ENCODE results near the gene ABCG1.
"Not testable (repeated sequence)": the region's sequence is repeated elsewhere in the genome, so short reads cannot be mapped to it uniquely, and the experiment has no call there.

ABCG1 gene

GRCh38 chr21:42291003-42291750 lies 72.2 kb downstream of the ABCG1 start:
- DNase-seq (ENCODE audit: low spot score): no peak

DNA sequence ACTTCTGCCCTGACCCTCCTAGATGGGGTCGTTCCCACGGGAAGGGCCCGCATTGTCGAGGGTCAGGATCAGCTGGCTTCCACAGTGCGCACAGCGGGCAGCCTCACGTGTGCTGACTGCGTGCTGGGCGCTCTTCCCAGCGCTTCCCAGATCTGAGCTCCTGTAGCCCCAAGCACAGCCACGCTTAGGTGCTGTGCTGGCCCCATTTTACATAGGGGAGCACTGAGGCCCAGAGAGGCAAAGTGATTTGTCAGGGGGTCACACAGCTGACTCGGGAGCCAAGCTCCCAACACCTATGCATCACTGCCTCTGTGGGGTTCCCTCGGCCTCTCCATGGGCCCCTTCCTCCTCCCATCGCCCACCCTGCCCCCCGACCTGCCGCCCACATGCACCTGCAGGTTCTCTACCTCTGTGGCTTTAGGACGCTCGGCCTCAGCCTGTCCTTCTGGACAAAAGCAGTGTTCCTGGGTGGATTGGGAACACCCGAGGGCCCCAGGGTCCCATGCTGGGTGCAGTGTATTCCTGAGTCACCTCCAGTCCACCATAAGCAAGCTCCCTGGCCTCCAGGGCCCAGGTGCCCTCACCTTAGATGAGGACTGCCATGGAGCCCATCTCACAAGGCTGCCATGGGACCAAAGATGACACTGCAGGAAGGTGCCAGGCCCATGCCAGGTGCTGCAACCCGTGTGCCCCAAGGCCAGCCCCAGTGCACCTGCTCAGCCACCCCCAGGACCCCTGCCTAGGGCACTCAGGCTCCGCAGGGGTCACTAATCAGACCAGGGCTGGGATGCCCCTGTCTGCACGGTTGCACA lies 73.0 kb downstream of the ABCG1 start:
- DNase-seq (ENCODE audit: low spot score): no peak

GRCh38 chr21:42292563-42293142 lies 73.7 kb downstream of the ABCG1 start:
- DNase-seq (ENCODE audit: low spot score): not testable (repeated sequence)

- DNase-seq (ENCODE audit: low spot score): no peak
Measured at GRCh38 chr21:42293649-42294272, 74.8 kb downstream of the ABCG1 start.

- no peak for DNase-seq (ENCODE audit: low spot score)
Measured at GRCh38 chr21:42294273-42294880, 75.4 kb downstream of the ABCG1 start.

DNA sequence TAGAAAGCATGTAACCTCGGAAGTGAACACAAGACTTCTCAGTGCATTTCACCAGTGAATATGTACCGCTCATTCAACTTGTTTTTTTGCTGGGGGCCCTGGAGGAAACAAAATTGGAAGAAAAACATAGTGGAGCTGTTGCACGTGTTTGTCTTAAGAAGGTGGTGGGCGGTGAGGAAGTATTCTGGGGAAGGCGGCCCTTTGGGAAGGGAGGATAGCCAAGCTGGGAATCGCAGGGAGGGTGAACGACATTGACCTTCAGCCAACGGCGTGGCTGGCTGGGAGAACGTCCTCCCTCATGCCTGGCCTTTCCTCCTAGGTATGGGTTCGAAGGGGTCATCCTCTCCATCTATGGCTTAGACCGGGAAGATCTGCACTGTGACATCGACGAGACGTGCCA lies 76.9 kb downstream of the ABCG1 start:
- no peak for DNase-seq (ENCODE audit: low spot score)

DNA sequence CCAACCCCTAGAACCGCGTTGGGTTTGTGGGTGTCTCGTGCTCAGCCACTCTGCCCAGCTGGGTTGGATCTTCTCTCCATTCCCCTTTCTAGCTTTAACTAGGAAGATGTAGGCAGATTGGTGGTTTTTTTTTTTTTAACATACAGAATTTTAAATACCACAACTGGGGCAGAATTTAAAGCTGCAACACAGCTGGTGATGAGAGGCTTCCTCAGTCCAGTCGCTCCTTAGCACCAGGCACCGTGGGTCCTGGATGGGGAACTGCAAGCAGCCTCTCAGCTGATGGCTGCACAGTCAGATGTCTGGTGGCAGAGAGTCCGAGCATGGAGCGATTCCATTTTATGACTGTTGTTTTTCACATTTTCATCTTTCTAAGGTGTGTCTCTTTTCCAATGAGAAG lies 77.6 kb downstream of the ABCG1 start:
- no peak for DNase-seq (ENCODE audit: low spot score)

DNA sequence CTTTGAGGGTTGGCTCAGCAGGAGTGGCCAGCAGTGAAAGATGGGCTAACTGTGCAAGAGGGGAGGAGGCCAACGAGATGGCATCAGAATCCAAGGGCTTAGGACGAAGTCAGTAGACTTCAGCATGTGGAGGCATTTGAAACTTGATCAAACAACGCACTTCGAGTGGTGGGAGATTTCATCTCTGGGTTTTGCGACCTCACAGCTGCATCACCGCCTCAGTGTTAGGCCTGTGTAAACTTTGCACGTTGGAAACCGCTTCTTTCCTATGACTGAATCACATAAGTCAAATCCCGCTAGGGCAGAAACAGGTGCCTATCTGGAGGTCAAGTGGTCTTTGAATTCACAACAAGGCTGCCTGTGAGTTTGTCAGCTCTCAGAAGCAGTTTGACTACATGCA lies 78.4 kb downstream of the ABCG1 start:
- DNase-seq (ENCODE audit: low spot score): no peak

GRCh38 chr21:42298237-42298636 lies 79.3 kb downstream of the ABCG1 start:
- DNase-seq (ENCODE audit: low spot score): no peak

GRCh38 chr21:42298657-42299056 lies 79.7 kb downstream of the ABCG1 start:
- DNase-seq (ENCODE audit: low spot score): no peak

DNA sequence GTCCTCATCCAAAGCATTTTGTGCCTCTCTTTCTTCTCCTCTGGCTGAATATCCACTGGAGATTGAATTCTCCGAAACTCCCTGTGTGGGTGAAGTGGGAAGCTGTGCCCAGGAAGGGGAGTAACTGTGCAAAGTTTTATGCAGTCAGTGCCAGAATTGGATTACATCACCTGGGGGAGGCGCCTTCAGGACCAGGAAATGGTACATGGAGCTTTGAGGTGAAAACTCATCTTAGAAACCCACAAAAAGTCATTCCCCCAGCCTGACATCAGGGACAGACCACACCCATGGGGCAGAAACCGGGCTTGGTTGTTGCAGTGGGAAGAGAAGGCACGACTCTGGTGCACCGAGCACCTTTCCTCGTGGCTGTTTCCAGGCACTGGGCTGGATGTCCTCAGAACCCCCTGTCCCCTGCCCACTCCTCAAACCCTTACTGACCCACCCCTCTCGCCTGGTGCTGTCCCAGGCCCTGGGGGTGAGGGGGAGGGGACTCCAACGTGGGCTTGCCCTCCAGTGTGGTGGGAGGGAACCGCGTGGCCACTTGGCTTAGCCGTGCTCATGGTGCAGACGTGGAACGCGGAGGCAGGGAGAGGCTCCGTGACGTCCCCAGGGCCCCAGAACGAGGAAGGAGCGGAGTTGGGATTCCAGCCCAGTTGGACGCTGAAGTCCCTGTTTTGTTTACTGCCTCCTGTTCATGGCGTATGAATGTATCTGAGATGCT lies 80.5 kb downstream of the ABCG1 start:
- DNase-seq (ENCODE audit: low spot score): no peak

DNA sequence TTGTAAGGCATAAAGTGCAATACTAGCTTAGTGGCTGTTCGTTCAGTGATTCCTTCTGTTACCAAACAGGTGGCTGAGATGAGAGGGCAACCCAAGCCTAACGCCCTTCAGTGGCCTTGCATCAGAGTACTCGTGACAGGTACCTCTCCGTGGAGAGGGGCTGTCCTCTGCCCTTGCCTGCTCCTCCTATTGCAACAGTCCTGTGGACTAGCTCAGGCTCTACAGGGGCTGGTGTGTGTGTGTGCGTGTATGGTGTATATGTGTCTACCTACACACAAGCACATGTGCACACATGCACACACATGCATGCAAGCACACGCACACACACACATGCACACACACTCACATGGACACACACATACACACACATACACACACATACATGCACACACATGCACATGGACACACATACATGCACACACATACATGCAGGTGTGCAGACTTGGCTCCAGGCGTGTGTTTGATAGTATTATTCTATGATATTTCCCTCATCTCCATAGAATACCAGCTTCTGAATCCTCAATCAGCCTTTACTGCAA lies 81.2 kb downstream of the ABCG1 start:
- DNase-seq (ENCODE audit: low spot score): no peak

GRCh38 chr21:42300956-42301355 lies 82.0 kb downstream of the ABCG1 start:
- DNase-seq (ENCODE audit: low spot score): no peak

DNA sequence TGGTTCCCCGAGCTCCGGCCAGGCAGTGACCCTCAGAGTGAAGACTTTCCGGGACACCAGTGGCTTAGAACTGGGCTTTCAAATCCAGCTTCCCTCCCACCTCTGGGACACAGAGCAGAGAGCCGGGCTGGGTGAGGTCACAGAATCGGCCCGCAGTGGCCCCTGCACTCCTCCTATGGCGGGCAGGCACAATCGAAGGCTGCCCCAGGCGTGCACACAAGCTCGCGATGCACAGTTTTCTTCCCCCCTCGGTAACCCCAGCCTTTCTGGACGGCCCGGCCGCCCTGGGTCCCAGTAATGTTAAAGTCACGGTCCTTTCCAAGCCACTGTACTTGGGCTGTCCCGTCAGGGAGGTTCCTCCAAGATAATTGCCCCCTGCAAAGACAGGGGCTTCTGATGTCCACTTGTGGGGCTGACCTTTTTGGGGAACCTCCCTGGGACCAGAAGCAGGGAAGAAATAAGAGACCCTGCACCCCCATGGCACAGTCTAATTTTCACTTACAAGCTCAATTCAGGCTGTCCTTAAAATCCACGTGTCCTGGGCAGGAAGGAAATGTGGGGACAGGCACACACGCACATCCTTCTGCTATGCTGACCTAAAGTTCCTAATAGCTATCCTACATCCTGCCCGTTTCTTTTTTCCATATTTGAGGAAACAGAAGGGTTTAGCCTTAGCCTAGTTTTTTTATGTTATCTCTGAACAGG lies 82.6 kb downstream of the ABCG1 start:
- DNase-seq (ENCODE audit: low spot score): no peak

- no peak for DNase-seq (ENCODE audit: low spot score)
Measured at GRCh38 chr21:42302076-42302650, 83.2 kb downstream of the ABCG1 start.

DNA sequence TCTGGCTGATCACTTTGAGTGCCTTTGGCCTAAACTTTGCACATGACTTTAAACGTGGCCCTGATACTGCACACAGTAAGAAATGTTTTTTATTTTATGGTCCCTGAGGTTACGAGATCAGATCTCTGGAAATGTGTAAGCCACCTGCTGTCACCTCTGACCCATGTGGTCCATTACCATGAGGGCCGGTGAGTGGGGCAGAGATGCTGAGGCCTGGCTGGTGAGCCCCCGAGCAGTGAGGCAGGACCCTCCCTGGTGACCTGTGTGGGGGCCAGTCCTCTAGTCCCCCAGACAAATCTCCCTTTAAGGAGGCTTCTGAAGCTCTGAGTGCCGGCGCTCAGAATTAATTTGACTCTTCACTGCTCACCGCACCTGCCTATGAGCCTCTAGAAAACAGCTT lies 83.9 kb downstream of the ABCG1 start:
- DNase-seq (ENCODE audit: low spot score): no peak

GRCh38 chr21:42303443-42303842 lies 84.5 kb downstream of the ABCG1 start:
- DNase-seq (ENCODE audit: low spot score): no peak

DNA sequence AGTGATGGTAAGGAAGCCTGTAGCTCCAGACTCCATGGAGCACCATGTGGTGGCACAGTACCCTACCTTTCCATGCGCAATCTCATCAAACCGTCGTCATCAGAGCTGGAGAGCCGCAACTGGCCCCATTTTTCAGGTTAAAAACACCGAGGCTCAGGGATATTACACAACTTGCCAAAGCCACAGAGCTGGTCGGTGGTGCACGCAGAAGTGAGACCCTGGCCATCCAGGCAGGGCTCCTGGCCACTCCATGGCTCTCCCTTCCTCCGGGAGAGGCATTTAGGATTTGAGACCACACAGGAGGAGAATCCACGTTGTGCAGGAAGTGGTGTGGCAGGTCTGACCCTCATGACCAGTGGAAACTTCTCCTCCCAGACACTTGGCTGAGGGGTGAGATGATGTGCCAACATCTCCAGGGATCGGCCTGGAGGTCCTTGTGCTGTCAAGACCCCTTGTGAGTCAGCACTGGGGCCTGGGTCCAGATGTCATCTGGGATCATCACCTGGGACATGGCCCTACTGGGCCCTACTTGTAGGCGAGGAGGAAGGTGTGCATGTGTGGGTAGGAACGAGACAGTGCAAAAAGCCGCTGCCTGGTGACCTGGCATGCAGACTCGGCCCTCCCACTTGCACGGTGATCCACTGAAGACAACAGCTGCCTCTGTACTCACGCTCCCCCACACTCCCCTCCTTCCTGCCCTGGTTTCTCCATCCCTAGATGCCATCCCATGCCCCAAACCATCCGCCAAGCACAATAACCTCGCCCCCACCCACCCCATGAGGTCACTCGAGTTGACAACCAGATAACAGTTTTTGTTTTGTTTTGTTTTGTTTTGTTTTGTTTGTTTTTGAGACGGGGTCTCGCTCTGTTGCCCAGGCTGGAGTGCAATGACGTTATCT lies 85.9 kb downstream of the ABCG1 start:
- DNase-seq (ENCODE audit: low spot score): no peak

- no peak for DNase-seq (ENCODE audit: low spot score)
Measured at GRCh38 chr21:42305707-42306147, 86.8 kb downstream of the ABCG1 start.

Data from HuH-7 (cell line).